Measurements from ENCODE around the gene CHRNA3. TPM values are rescaled to one million over a fixed set of nuclear protein-coding genes. Genes with fewer than 3 reads are reported as not detected.

The CHRNA3 gene
- polyA plus RNA-seq, 1 experiment: not detected

- H3K27me3 ChIP-seq (ENCODE audit: control insufficient read depth, insufficient read depth, low read length): peaks cover 8% of the 10 kb centered on the region
- no peaks in the 10 kb centered on the region for H3K9me3 ChIP-seq (ENCODE audit: control insufficient read depth, insufficient read depth, low read length)
- ChIA-PET POLR2A (no interaction called here), CTCF (no interaction called here)
- TF ChIP-seq, protein P1, sequence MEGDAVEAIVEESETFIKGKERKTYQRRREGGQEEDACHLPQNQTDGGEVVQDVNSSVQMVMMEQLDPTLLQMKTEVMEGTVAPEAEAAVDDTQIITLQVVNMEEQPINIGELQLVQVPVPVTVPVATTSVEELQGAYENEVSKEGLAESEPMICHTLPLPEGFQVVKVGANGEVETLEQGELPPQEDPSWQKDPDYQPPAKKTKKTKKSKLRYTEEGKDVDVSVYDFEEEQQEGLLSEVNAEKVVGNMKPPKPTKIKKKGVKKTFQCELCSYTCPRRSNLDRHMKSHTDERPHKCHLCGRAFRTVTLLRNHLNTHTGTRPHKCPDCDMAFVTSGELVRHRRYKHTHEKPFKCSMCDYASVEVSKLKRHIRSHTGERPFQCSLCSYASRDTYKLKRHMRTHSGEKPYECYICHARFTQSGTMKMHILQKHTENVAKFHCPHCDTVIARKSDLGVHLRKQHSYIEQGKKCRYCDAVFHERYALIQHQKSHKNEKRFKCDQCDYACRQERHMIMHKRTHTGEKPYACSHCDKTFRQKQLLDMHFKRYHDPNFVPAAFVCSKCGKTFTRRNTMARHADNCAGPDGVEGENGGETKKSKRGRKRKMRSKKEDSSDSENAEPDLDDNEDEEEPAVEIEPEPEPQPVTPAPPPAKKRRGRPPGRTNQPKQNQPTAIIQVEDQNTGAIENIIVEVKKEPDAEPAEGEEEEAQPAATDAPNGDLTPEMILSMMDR (IDR thresholded peaks at IDR 0.05; ENCODE audit: low read depth, low read length): no peak
- H3K4me3 ChIP-seq (ENCODE audit: low read depth, low read length): no peak overlapping the region
- no peak overlapping the region for H3K27ac ChIP-seq (ENCODE audit: low read depth, low read length)
- no peak for DNase-seq (ENCODE audit: low read depth, low spot score)
Measured at GRCh38 chr15:78654272-78654671, 33.5 kb upstream of the CHRNA3 start.

GRCh38 chr15:78651930-78652615 is 31.3 kb upstream of the CHRNA3 start:
- POLR2A ChIA-PET: no interaction called here
- Histone ChIP-seq H3K4me3 (ENCODE audit: low read depth, low read length) (no peak overlapping the region), H3K27me3 (ENCODE audit: control insufficient read depth, insufficient read depth, low read length) (peaks cover 7% of the 10 kb centered on the region), H3K9me3 (ENCODE audit: control insufficient read depth, insufficient read depth, low read length) (no peaks in the 10 kb centered on the region), H3K27ac (ENCODE audit: low read depth, low read length) (no peak overlapping the region)
- no peak for DNase-seq (ENCODE audit: low read depth, low spot score)
- TF ChIP-seq, protein P1 (IDR thresholded peaks at IDR 0.05; ENCODE audit: low read depth, low read length): no peak
- CTCF ChIA-PET: interaction anchor here (1.4 kb wide), 1 partner anchor 13 kb away, joined by 6 read pairs; no protein-coding TSS in a partner anchor

- TF ChIP-seq, protein P1 (IDR thresholded peaks at IDR 0.05; ENCODE audit: low read depth, low read length): no peak
- Histone ChIP-seq H3K4me3 (ENCODE audit: low read depth, low read length) (no peak overlapping the region), H3K27ac (ENCODE audit: low read depth, low read length) (no peak overlapping the region), H3K9me3 (ENCODE audit: control insufficient read depth, insufficient read depth, low read length) (no peaks in the 10 kb centered on the region), H3K27me3 (ENCODE audit: control insufficient read depth, insufficient read depth, low read length) (peaks cover 6% of the 10 kb centered on the region)
- DNase-seq (ENCODE audit: low read depth, low spot score): no peak
- ChIA-PET CTCF (interaction anchor here (1.4 kb wide), 1 partner anchor 12 kb away, joined by 6 read pairs; no protein-coding TSS in a partner anchor), POLR2A (no interaction called here)
Measured at GRCh38 chr15:78651007-78651406, 30.2 kb upstream of the CHRNA3 start.

DNA sequence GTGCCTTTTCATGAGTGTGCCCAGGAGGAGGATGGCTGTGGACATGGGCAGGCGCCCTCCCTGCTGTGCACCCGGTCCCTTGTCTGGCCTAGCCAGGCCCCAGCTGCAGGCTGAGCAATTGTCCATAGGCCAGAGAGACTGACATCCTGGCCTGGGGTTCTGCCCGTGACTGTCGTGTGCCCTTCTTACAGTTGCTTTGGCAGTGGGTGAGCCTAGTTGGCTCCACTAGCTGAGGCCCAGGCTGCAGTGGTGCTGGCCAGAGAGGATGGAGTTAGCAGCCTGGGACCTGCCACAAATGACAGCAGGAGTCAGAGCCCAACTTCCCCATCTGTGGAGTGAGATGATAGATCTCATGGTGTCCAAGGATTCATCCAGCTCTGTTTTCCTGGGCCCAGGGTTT is 29.2 kb upstream of the CHRNA3 start:
- Histone ChIP-seq H3K4me3 (ENCODE audit: low read depth, low read length) (no peak overlapping the region), H3K27me3 (ENCODE audit: control insufficient read depth, insufficient read depth, low read length) (peaks cover 6% of the 10 kb centered on the region), H3K9me3 (ENCODE audit: control insufficient read depth, insufficient read depth, low read length) (no peaks in the 10 kb centered on the region), H3K27ac (ENCODE audit: low read depth, low read length) (no peak overlapping the region)
- no peak for DNase-seq (ENCODE audit: low read depth, low spot score)
- POLR2A ChIA-PET: no interaction called here
- CTCF ChIA-PET: no interaction called here
- TF ChIP-seq, protein P1 (IDR thresholded peaks at IDR 0.05; ENCODE audit: low read depth, low read length): no peak

- no peak for DNase-seq (ENCODE audit: low read depth, low spot score)
- Histone ChIP-seq H3K27me3 (ENCODE audit: control insufficient read depth, insufficient read depth, low read length) (peaks cover 26% of the 10 kb centered on the region), H3K9me3 (ENCODE audit: control insufficient read depth, insufficient read depth, low read length) (no peaks in the 10 kb centered on the region; the same call in 1 of the 2 replicates), H3K27ac (ENCODE audit: low read depth, low read length) (no peak overlapping the region), H3K4me3 (ENCODE audit: low read depth, low read length) (no peak overlapping the region)
- TF ChIP-seq, protein P1 (IDR thresholded peaks at IDR 0.05; ENCODE audit: low read depth, low read length): no peak
- ChIA-PET CTCF (interaction anchor here (0.6 kb wide), 1 partner anchor 107 kb away, joined by 3 read pairs; no protein-coding TSS in a partner anchor), POLR2A (no interaction called here)
Measured at GRCh38 chr15:78645009-78645408, 24.2 kb upstream of the CHRNA3 start.

Measured in AG04450 (cell line).